Loucy (cell line): Measurements from ENCODE around the gene RANBP9.

Source experiments
- H2AFZ ChIP-seq: fragments of 200-600 bp; sonication (generic); 2 replicates; pipeline ENCODE4 v1.6.0; 2016; ENCODE audit warnings: antibody characterized with exemption, mild to moderate bottlenecking, low read length, moderate library complexity
- H3F3A ChIP-seq: fragments of 200-600 bp; 2 replicates; pipeline ENCODE4 v1.6.0; 2016; ENCODE audit warnings: antibody characterized with exemption, low read depth, mild to moderate bottlenecking
- H3K27me3 ChIP-seq: fragments of 200-600 bp; sonication (generic); 2 replicates; pipeline ENCODE4 v1.6.1; 2014; ENCODE audit warnings: low read length, mild to moderate bottlenecking; ENCODE audit not compliant: insufficient read depth, poor library complexity, severe bottlenecking
- H3K36me3 ChIP-seq: fragments of 200-600 bp; sonication (generic); 2 replicates; pipeline ENCODE4 v1.6.1; 2016; ENCODE audit warnings: low read length; ENCODE audit not compliant: insufficient read depth
- H3K4me1 ChIP-seq: fragments of 200-600 bp; sonication (generic); 2 replicates; pipeline ENCODE4 v1.5.1; 2014; ENCODE audit warnings: low read length, mild to moderate bottlenecking; ENCODE audit not compliant: insufficient read depth, poor library complexity, severe bottlenecking
- H3K4me2 ChIP-seq: fragments of 200-600 bp; sonication (generic); 2 replicates; pipeline ENCODE4 v1.6.0; 2014; ENCODE audit warnings: antibody characterized with exemption, low read length, low read depth, mild to moderate bottlenecking; ENCODE audit not compliant: poor library complexity, severe bottlenecking
- H3K4me3 ChIP-seq: fragments of 200-600 bp; sonication (generic); 2 replicates; pipeline ENCODE4 v1.5.1; 2014; ENCODE audit warnings: low read length, mild to moderate bottlenecking, mixed read lengths; ENCODE audit not compliant: poor library complexity, severe bottlenecking
- H3K79me2 ChIP-seq: fragments of 200-600 bp; sonication (generic); 2 replicates; pipeline ENCODE4 v1.6.1; 2014; ENCODE audit warnings: low read length; ENCODE audit not compliant: insufficient read depth
- H3K9ac ChIP-seq: fragments of 200-600 bp; sonication (generic); 2 replicates; pipeline ENCODE4 v1.6.0; 2014; ENCODE audit warnings: mild to moderate bottlenecking, low read depth, low read length, moderate library complexity; ENCODE audit not compliant: poor library complexity, severe bottlenecking
- H3K9me2 ChIP-seq: fragments of 200-600 bp; sonication (generic); replicated peaks from 2 replicates; pipeline ENCODE4 v1.6.1; 2016; ENCODE audit warnings: low read depth, low read length, mixed read lengths
- H3K9me3 ChIP-seq: fragments of 200-600 bp; sonication (generic); 2 replicates; pipeline ENCODE4 v1.6.1; 2014; ENCODE audit warnings: mild to moderate bottlenecking, antibody characterized with exemption, low read length, low read depth; ENCODE audit not compliant: insufficient read depth
- H4K20me1 ChIP-seq: fragments of 200-600 bp; sonication (generic); 2 replicates; pipeline ENCODE4 v1.6.0; 2014; ENCODE audit warnings: antibody characterized with exemption, low read length, mild to moderate bottlenecking; ENCODE audit not compliant: insufficient read depth, poor library complexity, severe bottlenecking
- CTCF ChIP-seq: fragments of 200-600 bp; sonication (generic); conservative IDR thresholded peaks from 2 replicates; pipeline ENCODE4 v1.5.1; 2014; ENCODE audit warnings: mild to moderate bottlenecking, antibody characterized with exemption, low read length
- EZH2phosphoT487 ChIP-seq: fragments of 200-600 bp; IDR thresholded peaks from 2 replicates; pipeline ENCODE4 v1.6.1; 2018; ENCODE audit warnings: antibody characterized with exemption, mild to moderate bottlenecking, moderate library complexity, borderline replicate concordance

Gene RANBP9

GRCh38 chr6:13589801-13590200 is 121.8 kb downstream of the RANBP9 start:
- Histone ChIP-seq H3K4me3 (no peak overlapping the region), H3K9me3 (no peaks in the 10 kb centered on the region), H3K9ac (no peak overlapping the region), H3K27me3 (no peaks in the 10 kb centered on the region), H2AFZ (no peak overlapping the region), H3K36me3 (no peaks in the 10 kb centered on the region), H4K20me1 (no peaks in the 10 kb centered on the region), H3K4me1 (peaks cover 7% of the 10 kb centered on the region), H3K79me2 (no peaks in the 10 kb centered on the region), H3F3A (no peaks in the 10 kb centered on the region), H3K4me2 (no peak overlapping the region), H3K9me2 (no peaks in the 10 kb centered on the region)
- no peak for TF ChIP-seq CTCF
- TF ChIP-seq EZH2phosphoT487 = no peak

GRCh38 chr6:13586603-13587542 is 124.8 kb downstream of the RANBP9 start:
- H3K9me3 ChIP-seq = no peaks in the 10 kb centered on the region
- H3K79me2 ChIP-seq = no peaks in the 10 kb centered on the region
- TF ChIP-seq EZH2phosphoT487 (no peak), CTCF (no peak)
- H3K4me3 ChIP-seq = no peak overlapping the region
- no peaks in the 10 kb centered on the region for H3K9me2 ChIP-seq
- H2AFZ ChIP-seq = no peak overlapping the region
- no peaks in the 10 kb centered on the region for H3K27me3 ChIP-seq
- H4K20me1 ChIP-seq = no peaks in the 10 kb centered on the region
- no peaks in the 10 kb centered on the region for H3K36me3 ChIP-seq
- no peak overlapping the region for H3K4me2 ChIP-seq
- no peak overlapping the region for H3K9ac ChIP-seq
- peaks cover 7% of the 10 kb centered on the region for H3K4me1 ChIP-seq
- H3F3A ChIP-seq = no peaks in the 10 kb centered on the region

- Histone ChIP-seq H3K27me3 (no peaks in the 10 kb centered on the region), H3K4me3 (no peak overlapping the region), H3K4me2 (no peak overlapping the region), H3K9me3 (no peaks in the 10 kb centered on the region), H3K9me2 (no peaks in the 10 kb centered on the region), H3F3A (no peaks in the 10 kb centered on the region), H3K36me3 (no peaks in the 10 kb centered on the region), H4K20me1 (no peaks in the 10 kb centered on the region), H2AFZ (no peak overlapping the region), H3K9ac (no peak overlapping the region), H3K4me1 (peaks cover 5% of the 10 kb centered on the region), H3K79me2 (0 out of 2 replicates have a peak, but pooled peaks cover under 1% of the 10 kb centered on the region)
- no peak for TF ChIP-seq EZH2phosphoT487
- TF ChIP-seq CTCF = no peak
Measured at GRCh38 chr6:13581700-13582229, 129.9 kb downstream of the RANBP9 start.
